SIG-M5 treated with dmso at 0.1 percent for 504 hours (cell line): Measurements from ENCODE around the gene HOXB3.
"Not testable (repeated sequence)": the region's sequence is repeated elsewhere in the genome, so short reads cannot be mapped to it uniquely, and the experiment has no call there.

ENCODE experiments used
- DNase-seq: peaks from one replicate; lab custom pipeline; 2025; ENCODE audit not compliant: unreplicated experiment; lab: John Stamatoyannopoulos, UW

Gene HOXB3

DNA sequence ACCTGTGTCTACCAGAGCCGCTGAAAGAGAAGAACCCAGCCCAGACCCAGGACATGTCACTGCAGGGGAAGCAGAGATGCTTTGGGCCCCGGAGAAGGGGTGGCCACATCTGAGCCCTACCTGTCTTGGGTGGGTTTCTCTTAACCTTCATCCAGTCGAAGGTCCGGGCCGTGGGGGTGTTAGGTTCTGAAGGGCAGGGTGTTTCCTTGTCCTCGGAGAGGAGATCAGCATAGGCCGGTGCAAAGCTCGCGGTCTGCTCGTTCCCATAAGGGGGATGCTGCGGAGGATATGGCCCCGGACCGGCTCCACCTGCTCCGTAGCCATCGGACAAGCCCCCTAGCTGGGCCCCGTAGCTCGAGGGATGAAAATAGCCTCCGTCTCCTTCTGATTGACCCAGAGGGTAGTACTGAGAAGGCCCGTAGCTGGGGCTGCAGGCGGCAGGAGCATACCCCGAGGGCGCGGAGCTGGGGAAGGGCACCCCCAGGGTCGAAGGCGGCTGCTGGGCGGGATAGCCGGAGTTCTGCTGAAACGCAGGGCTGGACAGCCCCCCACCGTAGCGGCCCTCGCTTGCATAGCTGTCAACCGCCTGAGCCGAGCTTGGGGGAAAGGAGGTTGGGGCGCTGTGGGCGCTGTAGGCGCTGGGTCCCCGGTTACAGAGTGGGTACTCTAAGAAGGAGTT lies 59.7 kb downstream of the HOXB3 start:
- no peak for DNase-seq

DNA sequence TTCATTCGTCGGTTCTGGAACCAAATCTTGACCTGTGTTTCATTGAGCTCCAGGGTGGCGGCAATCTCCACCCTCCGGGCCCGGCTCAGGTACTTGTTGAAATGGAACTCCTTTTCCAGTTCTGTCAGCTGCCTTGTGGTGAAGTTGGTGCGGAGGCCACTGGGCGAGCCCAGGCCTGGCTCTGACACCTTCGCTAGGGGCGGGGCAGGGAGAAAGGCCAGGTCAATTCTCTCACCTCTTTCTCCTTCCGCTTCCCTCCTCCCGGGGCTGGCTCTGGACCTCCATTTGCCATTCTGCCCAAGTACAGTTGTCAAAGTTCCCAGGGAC lies 60.4 kb downstream of the HOXB3 start:
- DNase-seq = no peak

DNA sequence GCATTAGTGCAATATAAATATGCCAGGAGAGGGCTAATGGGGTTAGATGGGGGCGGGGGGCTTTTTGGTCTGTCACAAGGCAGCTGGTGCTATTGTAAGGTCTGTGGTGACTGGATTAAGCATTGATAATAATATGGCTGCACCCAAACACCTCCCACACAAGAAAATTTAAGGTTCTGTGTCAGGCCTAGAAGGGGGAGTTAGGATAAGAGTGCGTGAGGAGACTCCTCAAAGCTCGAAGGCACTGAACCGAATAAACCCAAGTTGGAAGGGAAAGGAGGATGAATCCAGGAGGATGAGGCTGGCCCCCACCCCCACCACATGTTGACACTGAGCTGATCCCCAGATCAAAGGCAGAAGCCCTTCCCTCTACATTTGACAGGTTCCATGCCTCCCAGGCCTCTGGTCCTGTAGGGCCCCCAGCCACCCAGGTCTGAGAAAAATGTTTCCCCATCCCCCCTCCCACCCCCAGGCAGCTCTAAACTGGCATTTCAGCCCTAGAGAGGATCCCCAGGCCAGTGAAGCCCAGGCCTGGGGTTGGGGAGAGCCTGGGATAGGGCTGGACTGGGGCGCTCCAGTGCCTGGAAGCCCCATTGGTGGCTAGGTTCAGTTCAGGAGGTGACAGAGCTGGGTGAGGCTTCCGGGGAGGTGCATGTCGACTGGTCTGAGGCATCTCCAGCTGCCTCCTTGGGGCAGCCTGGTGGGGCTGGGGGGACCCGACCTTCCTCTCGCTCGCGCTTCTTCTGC lies 60.9 kb downstream of the HOXB3 start:
- DNase-seq = no peak

DNA sequence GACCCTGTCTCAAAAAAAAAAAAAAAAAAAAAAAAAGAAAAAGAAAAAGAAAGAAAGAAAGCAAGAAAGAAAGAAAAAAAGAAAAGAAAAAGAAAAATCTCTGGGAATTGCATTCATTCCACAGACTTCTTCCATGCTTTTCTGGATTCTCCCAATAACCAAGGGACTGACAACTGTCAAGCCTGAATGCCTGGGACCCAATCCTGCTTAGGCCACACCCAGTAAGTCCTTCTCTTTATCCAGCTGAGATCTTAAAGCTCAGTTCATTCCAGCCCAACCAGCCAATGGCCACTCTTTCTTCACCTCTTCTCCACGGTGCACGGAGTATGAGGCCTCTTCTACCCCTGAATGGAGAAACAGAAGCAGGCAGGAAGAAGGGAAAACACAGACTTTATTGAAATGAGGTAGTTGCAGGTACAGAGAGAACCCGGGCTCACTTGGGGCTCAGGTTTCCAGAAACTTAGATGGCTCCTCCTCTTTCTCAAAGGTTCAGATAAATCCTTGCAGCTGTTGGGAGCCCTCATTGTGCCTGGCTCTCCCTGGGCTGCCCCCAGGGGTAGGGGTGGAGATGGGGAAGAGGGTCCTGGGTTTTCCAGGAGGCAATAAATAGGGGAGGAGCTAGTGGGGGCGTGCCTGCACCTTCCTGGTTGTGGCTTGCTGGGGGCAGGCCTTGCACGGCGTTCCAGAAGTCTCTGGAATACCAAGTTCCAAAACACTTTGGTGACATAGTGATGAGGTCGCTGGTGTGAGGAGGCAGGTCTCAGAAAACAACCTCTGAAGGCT lies 61.7 kb downstream of the HOXB3 start:
- DNase-seq = no peak

DNA sequence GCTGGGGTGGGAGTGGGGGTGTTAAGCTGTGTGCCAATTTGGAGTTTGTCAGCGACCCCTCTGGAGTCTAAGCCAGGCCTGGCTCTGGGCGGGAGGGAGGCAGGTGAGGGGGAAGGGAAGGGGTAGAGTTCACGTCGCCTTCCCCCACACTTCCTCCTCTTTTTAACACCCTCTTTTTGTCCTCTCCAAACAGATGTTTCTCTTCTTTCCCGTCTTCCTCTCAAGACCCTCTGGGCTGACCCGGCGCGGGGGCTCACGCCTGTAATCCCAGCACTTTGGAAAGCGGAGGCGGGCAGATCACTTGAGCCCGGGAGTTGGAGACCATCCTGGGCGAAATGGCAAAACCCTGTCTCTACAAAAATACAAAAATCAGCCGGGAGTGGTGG lies 62.5 kb downstream of the HOXB3 start:
- DNase-seq = no peak

DNA sequence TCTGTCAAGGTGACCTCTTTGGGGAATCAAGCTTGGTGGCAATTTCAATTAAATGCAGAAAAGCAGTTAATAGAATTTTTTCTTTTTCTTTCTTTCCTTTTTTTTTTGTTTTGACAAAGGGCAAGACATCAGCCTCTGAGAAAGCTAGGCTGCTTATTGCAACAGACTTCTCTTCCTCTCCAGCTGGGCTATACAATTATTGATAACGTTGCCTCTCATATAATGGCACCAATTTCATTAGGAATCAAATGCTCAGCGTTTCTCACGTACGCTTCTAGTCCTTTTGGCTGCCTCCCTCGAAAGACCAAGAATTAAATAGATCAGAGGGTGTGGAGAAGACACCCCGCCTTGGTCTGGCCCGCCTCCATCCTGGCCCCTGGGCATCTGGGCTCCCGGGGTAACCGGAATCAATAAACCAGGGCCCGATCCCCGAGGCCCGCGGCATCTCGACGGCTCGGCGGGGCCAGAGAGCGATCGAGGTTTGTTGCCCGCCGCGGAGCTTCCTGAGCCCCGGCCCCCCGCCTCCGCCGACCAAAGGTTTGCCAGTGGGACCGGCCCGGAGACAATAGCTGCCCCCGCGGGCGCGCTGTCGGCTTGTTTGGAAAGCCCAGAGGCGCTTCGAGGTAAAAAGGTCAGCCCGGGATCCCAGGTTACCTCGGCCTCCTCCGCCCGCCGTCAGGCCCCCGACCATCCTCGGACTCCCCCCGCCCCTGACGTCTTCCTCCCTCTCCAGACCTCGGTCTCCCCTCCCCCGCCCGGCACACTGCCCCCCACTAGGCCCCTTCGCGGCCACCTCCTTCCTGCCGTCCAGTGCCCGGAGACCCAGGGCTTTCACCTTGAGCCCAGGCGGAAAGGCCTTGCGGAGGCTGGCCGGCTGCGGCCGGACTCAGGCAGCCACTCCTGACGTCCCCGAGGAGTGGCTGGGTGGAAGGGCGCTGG lies 63.2 kb downstream of the HOXB3 start:
- no peak for DNase-seq

DNA sequence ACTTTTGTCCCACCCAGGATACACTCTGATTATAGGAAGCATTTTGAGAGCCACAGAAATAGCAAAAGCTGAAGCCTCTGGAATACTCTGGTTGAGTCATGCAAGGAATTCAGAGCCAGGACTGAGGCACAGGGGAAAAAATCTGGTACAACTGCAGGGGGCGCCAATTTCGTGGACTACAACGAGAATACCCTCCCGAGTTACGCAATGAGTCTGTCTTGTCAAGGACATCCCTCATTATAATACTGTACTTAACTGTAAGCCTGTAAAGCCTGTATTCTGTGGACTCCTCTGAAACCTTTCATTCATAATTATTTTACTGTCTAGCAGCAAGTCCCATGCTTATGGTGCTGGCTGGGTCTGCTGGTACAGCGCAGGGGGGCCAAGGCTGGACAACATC lies 67.0 kb downstream of the HOXB3 start:
- no peak for DNase-seq

DNA sequence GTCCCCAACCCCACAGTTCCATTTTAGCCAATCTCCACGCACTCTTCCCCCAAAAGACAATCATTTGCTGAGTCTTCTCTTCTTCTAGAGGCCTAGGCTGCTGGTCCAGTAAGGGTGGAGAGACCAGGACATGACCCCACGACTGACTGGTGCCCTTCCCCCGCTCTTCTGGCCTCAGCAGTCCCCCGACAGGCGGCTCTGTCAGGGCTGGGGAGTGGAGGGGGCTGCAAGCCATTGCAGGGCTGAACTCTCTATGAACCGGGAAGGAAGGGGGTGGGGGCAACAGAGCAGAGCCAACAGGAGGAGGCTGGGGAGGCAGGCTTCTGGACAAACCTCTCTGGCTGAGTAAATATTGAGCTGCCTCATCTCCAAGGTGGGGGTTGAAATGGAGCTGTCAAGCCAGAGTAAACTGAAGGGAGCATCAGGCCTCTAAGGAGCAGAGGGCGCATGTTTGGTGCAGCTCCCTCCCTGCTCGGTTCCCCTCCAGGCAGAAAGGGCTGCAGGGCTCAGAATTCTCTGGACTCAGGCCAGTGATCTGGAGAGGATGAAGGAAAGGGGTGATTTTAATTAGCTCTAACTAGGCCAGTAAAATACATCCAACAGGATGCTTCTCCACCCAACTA lies 67.9 kb downstream of the HOXB3 start:
- peak; percentile 76 for DNase-seq

DNA sequence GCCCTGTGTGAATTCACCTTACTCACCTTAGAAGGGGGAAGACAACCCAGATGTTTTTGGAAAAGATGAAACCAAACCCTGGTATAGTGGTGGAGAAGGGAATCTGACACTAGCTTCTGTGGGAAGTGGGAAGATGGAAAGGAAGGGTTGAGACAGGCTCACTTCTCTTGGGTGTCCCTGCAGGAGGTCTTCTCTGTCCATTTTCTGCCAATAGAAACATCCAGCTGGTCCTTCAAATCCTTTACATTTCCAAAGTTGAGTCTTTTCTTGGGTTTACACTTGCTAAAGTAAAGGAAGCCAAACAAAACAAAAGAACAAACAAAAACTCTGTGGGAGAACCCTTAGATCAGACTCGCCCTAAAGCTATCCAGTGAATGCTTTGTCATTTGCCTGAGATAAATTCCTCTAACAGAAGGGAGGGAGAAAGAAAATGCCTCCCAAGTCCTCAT lies 69.4 kb downstream of the HOXB3 start:
- DNase-seq = no peak

DNA sequence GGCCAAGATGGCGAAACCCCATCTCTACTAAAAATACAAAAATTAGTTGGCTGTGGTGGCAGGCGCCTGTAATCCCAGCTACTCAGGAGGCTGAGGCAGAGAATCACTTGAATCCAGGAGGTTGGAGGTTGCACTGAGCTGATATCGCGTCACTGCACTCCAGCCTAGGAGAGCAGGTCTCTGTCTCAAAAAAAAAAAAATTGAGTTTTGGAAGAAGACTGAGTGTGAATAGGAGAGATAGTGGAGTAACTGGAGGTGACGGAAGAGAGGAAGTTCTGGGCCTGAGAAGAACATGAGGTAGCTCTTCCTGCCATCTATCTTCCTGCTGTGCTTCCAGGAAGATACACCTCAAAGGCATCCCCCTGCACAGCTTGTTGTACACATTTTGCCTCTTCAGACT lies 70.6 kb downstream of the HOXB3 start:
- DNase-seq = no peak

DNA sequence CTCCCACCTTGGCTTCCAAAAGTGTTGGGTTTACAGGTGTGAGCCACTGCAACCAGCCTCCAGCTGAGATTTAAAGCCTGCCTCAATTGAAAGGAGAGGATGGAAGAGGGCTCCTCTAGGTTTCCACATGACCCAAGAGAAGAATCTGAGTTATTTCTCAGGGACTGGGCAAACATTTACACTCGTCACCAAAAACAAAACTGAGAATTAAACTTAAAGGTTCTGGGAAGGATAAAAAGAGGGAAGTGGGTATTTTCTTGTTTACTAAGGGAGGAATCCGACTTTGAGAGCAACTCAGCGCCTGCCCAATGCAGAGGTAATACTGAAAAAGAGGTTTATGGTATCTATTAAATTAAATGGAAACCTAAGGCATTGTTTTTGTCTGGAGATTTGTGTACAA lies 72.6 kb downstream of the HOXB3 start:
- peak; percentile 17 for DNase-seq

DNA sequence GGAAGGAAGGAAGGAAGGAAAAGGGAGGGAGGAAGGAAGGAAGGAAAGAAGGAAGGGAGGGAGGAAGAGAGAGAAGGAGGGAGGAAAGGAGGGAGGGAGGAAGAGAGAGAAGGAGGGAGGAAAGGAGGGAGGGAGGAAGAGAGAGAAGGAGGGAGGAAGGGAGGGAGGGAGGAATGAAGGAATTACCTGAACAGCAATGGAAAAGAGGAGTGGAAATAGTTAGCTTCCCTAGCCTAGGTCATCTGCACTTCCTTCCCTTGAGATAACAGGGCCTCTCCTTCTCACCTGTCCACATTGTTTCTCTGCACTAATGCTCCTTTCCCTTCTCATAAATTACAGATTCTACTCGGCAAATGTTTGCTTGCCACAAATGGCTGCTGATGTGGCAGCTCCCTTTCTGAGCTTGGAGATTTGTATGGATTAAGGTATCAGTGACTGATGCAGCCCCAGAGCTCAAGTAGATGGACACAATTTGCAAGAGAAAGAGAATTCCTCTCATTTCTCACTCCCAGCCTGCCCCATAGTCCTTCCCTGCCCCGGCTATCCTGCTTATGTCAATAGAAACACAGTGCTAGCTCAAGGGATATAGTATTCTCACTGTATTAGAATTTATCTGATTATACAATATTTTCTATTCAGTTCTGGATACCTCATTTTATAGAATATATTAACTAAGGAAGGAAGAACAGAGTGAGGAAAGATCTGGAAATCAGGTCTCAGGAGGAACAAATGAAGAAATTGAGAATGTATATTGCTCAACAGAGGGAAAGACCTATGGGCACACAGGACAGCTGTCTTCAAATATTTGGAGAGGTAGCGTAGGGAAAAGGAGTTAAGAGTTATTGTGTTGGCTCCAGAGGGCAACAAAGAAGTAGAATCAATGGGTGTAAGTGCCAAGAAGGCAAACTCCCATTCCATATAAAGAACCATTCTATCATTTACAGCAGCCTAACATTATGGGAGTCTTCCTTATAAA lies 73.8 kb downstream of the HOXB3 start:
- DNase-seq = no peak

DNA sequence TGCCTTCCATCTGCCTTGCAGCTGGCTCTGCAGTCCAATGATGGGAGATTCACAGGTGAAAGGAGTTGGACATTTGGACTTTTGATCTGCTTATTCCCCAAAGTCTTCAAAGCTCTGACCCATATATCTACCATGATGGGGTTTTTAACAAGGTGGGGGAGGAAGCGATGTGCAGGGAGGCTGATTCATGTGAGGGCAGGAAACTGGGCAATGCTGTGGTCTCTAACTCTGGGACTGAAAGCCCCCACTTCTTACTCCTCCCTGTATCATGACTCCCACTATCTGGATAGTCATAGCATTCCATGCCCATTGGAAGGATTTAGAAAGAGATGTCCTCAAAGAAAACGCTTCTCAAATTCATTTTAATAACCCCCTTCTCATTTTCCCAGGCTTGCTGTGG lies 75.6 kb downstream of the HOXB3 start:
- DNase-seq = no peak

DNA sequence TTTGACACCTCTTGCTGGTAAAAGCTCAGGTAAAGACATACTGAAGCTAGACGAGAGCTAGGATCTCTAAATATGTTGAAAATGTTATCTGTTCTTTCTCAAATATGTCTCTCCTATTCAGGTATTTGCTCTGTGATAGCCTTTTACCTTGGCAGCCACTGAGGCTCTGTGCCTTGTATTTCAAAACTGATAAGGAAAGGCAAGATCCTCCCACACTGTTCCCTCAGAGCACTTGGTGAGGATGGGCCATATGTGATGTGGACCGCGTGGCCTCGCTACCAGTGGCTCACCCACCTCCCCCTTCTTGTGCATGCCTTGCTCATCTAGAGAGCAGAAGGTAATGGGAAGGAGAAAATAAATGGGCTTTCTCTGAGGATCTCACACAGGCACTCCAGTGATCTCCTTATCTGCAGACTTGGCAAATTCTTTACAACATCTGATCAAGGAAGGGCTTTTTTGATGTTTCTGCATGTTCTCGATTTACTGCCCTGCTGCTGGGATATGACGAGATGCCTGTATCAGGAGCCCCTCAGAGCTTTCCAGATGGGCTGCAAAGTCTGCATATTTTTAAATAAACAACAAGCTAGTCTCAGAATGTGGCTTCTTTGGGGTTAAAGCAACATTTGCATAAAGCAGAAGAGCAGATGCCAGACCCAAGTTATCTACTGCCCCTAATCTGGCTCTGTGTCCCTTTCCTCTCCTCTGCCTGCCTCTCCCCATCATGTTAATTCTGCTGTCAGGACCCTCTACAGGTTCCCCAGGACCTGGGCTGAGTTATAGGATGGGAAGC lies 76.2 kb downstream of the HOXB3 start:
- no peak for DNase-seq

DNA sequence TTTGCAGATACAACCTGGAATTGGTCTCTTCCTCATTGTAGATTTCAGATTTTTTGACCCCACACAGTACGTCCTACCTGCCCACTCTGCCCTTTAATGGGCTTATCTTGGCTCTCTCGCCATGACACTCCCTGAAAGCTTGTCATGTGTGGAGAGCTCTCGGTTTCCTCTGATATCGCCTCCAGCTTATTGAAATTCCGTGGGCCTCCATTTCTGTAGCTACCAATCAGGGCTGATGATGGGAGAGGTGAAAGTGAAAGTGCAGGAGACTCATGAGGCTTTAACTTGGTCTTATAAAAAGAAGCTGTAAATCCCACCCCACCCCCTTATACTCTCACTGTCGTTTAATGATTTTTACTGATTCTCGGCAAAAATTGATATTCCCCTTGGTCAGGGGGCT lies 76.9 kb downstream of the HOXB3 start:
- no peak for DNase-seq

DNA sequence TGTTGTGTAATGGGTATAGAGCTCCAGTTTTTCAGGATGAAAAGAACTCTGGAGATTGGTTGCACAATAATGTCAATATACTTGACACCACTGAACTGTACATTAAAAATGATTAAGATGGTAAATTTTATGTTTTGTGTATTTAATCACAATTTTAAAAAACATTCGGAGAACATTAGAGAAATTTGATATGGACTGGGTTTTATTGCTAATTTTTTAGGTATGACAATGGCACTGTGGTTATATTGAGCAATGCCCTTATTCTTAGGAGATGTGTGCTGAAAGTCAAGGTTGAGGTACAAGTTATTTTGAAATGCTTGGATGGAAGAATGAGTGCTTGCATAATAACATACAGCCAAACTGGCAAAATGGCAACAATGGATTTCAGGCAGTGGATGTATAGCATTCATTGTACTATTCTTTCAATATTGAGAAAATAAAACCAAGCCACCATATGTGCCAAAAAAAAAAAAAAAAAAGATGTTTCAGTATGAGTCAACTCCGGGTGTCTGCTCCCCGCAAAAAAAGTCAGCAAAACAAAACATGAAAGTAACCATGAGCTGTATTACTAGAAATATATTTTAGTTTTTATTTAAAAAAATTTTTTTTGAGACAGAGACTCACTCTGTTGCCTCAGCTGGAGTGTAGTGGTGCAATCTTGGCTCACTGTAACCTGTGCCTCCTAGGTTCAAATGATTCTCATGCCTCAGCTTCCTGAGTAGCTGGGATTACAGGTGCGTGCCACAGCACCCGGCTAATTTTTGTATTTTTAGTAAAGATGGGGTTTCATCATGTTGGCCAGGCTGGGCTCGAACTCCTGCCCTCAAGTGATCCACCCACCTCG lies 79.1 kb downstream of the HOXB3 start:
- peak; percentile 46 for DNase-seq

DNA sequence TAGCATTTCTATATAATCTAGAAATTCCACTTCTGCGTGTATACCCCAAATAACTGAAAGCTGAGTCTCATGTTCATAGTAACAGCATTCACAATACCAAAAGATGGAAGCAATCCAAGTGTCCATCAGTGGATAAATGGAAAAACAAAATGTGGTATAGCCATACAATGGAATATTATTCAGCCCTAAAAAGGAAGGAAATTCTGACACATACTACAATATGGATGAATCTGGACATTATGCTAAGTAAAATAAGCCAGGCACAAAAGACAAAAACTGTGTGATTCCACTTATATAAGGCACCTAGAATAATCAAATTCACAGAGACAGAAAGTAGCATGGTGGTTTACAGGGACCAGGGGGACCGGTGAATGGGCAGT lies 79.7 kb downstream of the HOXB3 start:
- DNase-seq = no peak

DNA sequence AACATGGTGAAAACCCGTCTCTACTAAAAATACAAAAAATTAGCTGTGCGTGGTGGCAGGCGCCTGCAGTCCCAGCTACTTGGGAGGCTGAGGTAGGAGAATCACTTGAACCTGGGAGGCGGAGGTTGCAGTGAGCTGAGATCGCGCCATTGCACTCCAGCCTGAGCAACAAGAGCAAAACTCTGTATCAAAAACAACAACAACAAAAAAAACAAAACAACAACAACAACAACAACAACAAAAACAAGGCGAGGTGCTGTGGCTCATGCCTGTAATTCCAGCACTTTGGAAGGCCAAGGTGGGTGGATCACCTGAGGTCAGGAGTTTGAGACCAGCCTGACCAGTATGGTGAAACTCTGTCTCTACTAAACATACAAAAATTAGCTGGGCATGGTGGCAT lies 80.3 kb downstream of the HOXB3 start:
- DNase-seq = not testable (repeated sequence)
